ENCODE results near the gene DSCAML1.

- TF ChIP-seq CTCF (IDR thresholded peaks at IDR 0.05 in 2 of 3, conservative IDR thresholded peaks at IDR 0.05 in 1 of 3; ENCODE audit: borderline replicate concordance in 1 of 3, insufficient read depth in 1 of 3, low read depth in 2 of 3, low read length in 2 of 3), result no peak
- no peak for TF ChIP-seq REST (IDR thresholded peaks at IDR 0.05; ENCODE audit: low read depth)
- no peak for TF ChIP-seq ZBTB33 (IDR thresholded peaks at IDR 0.05; ENCODE audit: extremely low read depth, insufficient replicate concordance, low read length)
- no peak for TF ChIP-seq MAX (IDR thresholded peaks at IDR 0.05)
- no peak for TF ChIP-seq POLR2AphosphoS5 (IDR thresholded peaks at IDR 0.05; ENCODE audit: low read depth, low read length)
- TF ChIP-seq POLR2A (IDR thresholded peaks at IDR 0.05; ENCODE audit: borderline replicate concordance, extremely low read depth, insufficient read depth, insufficient read length), result no peak
- TF ChIP-seq YY1 (IDR thresholded peaks at IDR 0.05; ENCODE audit: extremely low read depth, insufficient replicate concordance, low read depth, low read length), result no peak
- no peak for TF ChIP-seq RAD21 (IDR thresholded peaks at IDR 0.05; ENCODE audit: low read depth)
- TF ChIP-seq CEBPB (IDR thresholded peaks at IDR 0.05; ENCODE audit: low read depth), result no peak
- no peak for TF ChIP-seq SIN3A (IDR thresholded peaks at IDR 0.05; ENCODE audit: low read depth)
- no peak for TF ChIP-seq EZH2phosphoT487 (IDR thresholded peaks at IDR 0.05; ENCODE audit: borderline replicate concordance)
- TF ChIP-seq EZH2 (IDR thresholded peaks at IDR 0.05), result no peak
- TF ChIP-seq ATF3 (IDR thresholded peaks at IDR 0.05), result no peak
Observed at GRCh38 chr11:117678658-117679406, 118.2 kb downstream of the DSCAML1 start.

All from HCT116 (cell line).